ENCODE measurements around the gene SPATA17. TPM values are rescaled to one million over a fixed set of nuclear protein-coding genes. Genes with fewer than 3 reads are reported as not detected.

Gene SPATA17
- total RNA-seq, 1 experiment from 2014 or later = 3.0 TPM

DNA sequence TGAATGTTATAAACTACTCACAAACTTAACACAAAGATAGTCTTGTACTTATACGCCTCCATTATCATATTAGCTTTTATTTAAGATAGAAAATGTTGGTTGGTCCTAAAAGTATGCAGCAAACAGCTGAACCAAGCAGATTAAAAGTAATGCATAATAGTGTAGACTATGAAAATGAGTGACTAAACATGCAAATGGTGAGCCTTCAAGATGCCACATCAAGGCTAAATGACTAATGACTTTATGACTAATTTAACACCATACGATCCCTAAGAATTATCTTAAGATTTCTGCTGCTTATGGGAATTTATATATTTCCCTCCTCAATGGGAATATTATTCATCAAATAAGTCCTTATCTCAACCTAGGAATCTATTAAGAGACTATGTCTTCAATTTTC, 4.8 kb upstream of the SPATA17 start:
- no peak overlapping the region for H3K27ac Mint-ChIP-seq (ENCODE audit: unreplicated experiment)
- intact Hi-C loops (cut with micrococcal nuclease; ENCODE audit: unreplicated experiment) = no loop called here
- CTCF ChIA-PET = no interaction called here
- DNase-seq = no peak
- no TSS peak for BruUV-seq (replicated peaks)
- no peak overlapping the region for H3K4me3 Mint-ChIP-seq (ENCODE audit: low read depth, unreplicated experiment)
- H3K36me3 Mint-ChIP-seq (ENCODE audit: insufficient read depth, unreplicated experiment) = peaks cover 17% of the 10 kb centered on the region
- H3K9me3 Mint-ChIP-seq (ENCODE audit: low read depth, unreplicated experiment) = no peaks in the 10 kb centered on the region
- TF ChIP-seq, protein P1, sequence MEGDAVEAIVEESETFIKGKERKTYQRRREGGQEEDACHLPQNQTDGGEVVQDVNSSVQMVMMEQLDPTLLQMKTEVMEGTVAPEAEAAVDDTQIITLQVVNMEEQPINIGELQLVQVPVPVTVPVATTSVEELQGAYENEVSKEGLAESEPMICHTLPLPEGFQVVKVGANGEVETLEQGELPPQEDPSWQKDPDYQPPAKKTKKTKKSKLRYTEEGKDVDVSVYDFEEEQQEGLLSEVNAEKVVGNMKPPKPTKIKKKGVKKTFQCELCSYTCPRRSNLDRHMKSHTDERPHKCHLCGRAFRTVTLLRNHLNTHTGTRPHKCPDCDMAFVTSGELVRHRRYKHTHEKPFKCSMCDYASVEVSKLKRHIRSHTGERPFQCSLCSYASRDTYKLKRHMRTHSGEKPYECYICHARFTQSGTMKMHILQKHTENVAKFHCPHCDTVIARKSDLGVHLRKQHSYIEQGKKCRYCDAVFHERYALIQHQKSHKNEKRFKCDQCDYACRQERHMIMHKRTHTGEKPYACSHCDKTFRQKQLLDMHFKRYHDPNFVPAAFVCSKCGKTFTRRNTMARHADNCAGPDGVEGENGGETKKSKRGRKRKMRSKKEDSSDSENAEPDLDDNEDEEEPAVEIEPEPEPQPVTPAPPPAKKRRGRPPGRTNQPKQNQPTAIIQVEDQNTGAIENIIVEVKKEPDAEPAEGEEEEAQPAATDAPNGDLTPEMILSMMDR (IDR thresholded peaks at IDR 0.05; ENCODE audit: unreplicated experiment) = no peak
- H3K4me1 Mint-ChIP-seq (ENCODE audit: low read depth, unreplicated experiment) = peaks cover 28% of the 10 kb centered on the region
- no peaks in the 10 kb centered on the region for H3K27me3 Mint-ChIP-seq (ENCODE audit: unreplicated experiment)

DNA sequence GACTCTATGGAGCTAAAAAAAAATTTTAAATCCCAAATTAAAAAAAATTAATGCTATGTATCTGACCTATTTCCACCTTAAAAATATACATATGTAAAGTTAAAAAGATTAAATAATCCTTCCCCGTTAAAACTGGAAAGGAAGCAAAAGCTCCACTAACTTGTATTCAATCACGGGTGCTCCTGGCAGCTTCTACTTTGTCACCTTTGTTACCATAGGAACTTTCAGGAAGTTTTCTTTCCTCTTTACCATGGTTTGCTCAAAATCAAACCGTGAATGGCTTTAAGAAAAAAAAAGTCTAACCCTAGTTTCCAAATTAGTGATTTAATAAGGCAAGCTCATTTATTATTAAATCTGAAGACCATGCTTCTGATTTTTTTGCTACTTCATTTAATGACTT, 3.7 kb upstream of the SPATA17 start:
- peaks cover 31% of the 10 kb centered on the region for H3K4me1 Mint-ChIP-seq (ENCODE audit: low read depth, unreplicated experiment)
- intact Hi-C loops (cut with micrococcal nuclease; ENCODE audit: unreplicated experiment) = no loop called here

DNA sequence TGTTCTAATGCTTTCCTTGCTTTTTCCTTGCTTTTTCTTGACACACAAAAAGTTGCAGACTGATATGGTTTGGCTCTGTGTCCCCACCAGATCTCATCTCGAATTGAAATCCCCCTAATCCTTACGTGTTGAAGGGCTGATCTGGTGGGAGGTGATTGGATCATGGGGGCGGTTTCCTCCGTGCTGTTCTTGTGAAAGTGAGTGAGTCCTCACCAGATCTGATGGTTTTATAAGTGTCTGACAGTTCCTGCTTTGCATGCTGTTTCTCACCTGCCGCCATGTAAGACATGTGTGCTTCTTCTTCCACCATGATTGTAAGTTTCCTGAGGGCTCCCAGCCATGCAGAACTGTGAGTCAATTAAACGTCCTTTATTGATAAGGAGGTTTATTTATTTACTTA, 11.3 kb downstream of the SPATA17 start:
- H3K27ac Mint-ChIP-seq (ENCODE audit: unreplicated experiment) = no peak overlapping the region
- peaks cover 4% of the 10 kb centered on the region for H3K36me3 Mint-ChIP-seq (ENCODE audit: insufficient read depth, unreplicated experiment)
- no peaks in the 10 kb centered on the region for H3K27me3 Mint-ChIP-seq (ENCODE audit: unreplicated experiment)
- CTCF ChIA-PET = no interaction called here
- intact Hi-C loops (cut with micrococcal nuclease; ENCODE audit: unreplicated experiment) = no loop called here
- no peaks in the 10 kb centered on the region for H3K9me3 Mint-ChIP-seq (ENCODE audit: low read depth, unreplicated experiment)
- no peaks in the 10 kb centered on the region for H3K4me1 Mint-ChIP-seq (ENCODE audit: low read depth, unreplicated experiment)
- no peak for DNase-seq
- no TSS peak for BruUV-seq (replicated peaks)
- no peak overlapping the region for H3K4me3 Mint-ChIP-seq (ENCODE audit: low read depth, unreplicated experiment)
- TF ChIP-seq, protein P1 (IDR thresholded peaks at IDR 0.05; ENCODE audit: unreplicated experiment) = no peak

More for the DNA sequence above, 3.7 kb upstream of the SPATA17 start:
- Mint-ChIP-seq H3K36me3 (ENCODE audit: insufficient read depth, unreplicated experiment) (peaks cover 22% of the 10 kb centered on the region), H3K9me3 (ENCODE audit: low read depth, unreplicated experiment) (no peaks in the 10 kb centered on the region), H3K27ac (ENCODE audit: unreplicated experiment) (no peak overlapping the region), H3K27me3 (ENCODE audit: unreplicated experiment) (no peaks in the 10 kb centered on the region), H3K4me3 (ENCODE audit: low read depth, unreplicated experiment) (no peak overlapping the region)
- TF ChIP-seq, protein P1 (IDR thresholded peaks at IDR 0.05; ENCODE audit: unreplicated experiment) = no peak
- DNase-seq = no peak
- BruUV-seq (replicated peaks) = no TSS peak
- CTCF ChIA-PET = interaction anchor here (1.2 kb wide), 2 partner anchors 9 to 91 kb away, joined by 3 to 9 read pairs; no protein-coding TSS in a partner anchor

DNA sequence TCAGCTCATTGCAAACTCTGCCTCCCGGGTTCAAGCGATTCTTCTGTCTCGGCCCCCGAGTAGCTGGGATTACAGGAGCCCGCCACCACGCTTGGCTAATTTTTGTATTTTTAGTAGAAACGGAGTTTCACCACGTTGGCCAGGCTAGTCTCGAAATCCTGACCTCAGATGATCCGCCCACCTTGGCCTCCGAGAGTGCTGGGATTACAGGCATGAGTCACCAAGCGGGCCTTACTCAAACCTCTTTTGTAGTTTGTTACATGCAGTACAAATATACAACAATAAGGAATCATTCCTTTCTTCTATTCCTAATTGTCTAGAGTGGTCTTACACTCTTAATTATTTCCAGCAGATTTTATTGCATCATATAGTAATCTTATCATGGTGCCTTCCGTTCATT, 16.6 kb downstream of the SPATA17 start:
- CTCF ChIA-PET = no interaction called here
- no peak overlapping the region for H3K4me3 Mint-ChIP-seq (ENCODE audit: low read depth, unreplicated experiment)

More for the DNA sequence above, 16.6 kb downstream of the SPATA17 start:
- H3K27ac Mint-ChIP-seq (ENCODE audit: unreplicated experiment) = no peak overlapping the region
- H3K36me3 Mint-ChIP-seq (ENCODE audit: insufficient read depth, unreplicated experiment) = peaks cover 4% of the 10 kb centered on the region
- TF ChIP-seq, protein P1 (IDR thresholded peaks at IDR 0.05; ENCODE audit: unreplicated experiment) = no peak
- no TSS peak for BruUV-seq (replicated peaks)
- H3K9me3 Mint-ChIP-seq (ENCODE audit: low read depth, unreplicated experiment) = no peaks in the 10 kb centered on the region
- no peak for DNase-seq
- H3K27me3 Mint-ChIP-seq (ENCODE audit: unreplicated experiment) = no peaks in the 10 kb centered on the region
- H3K4me1 Mint-ChIP-seq (ENCODE audit: low read depth, unreplicated experiment) = no peaks in the 10 kb centered on the region
- intact Hi-C loops (cut with micrococcal nuclease; ENCODE audit: unreplicated experiment) = no loop called here

Data from Calu3 (cell line).